Panc1 (cell line): Measurements from ENCODE around the gene UBE2G2. TPM values are rescaled to one million over a fixed set of nuclear protein-coding genes. Genes with fewer than 3 reads are reported as not detected.

Source experiments
- ATAC-seq: fragments of 200-7000 bp; cut with Tn5 transposase; 2 replicates; pipeline ENCODE4 v1.9.1; 2020; ENCODE audit warnings: mild to moderate bottlenecking, moderate library complexity
- BruUV-seq: library from RNA; stranded (reverse); fragments of 400-500 nt; replicated peaks from 2 replicates; lab custom pipeline; 2021; lab: Mats Ljungman, UMichigan
- CTCF ChIA-PET: fragments of 300-600 bp; sonication (Branson Sonifier 250); formaldehyde crosslinking; loops from one replicate; lab custom pipeline; 2022; ENCODE audit warnings: antibody characterized with exemption; lab: Charles Lee
- POLR2A ChIA-PET: fragments of 300-600 bp; sonication (Branson Sonifier 250); formaldehyde crosslinking; loops from one replicate; lab custom pipeline; 2022; ENCODE audit warnings: antibody characterized with exemption; lab: Charles Lee
- DNase-seq: peaks from one replicate; pipeline ENCODE4 v3.0.0-alpha.2; 2010; ENCODE audit warnings: low read depth, low spot score
- H3K27ac ChIP-seq: 2 replicates; pipeline ENCODE4 v1.5.1; 2011; ENCODE audit warnings: mild to moderate bottlenecking, low read length, inconsistent platforms
- H3K27me3 ChIP-seq: fragments of 200-500 bp; sonication (Bioruptor generic); 2 replicates; pipeline ENCODE4 v1.6.0; 2014; ENCODE audit warnings: low read length, inconsistent platforms; ENCODE audit not compliant: control insufficient read depth, insufficient read depth
- H3K36me3 ChIP-seq: fragments of 200-500 bp; sonication (Bioruptor generic); 2 replicates; pipeline ENCODE4 v1.5.1; 2014; ENCODE audit warnings: inconsistent platforms, mild to moderate bottlenecking, low read length, moderate library complexity; ENCODE audit not compliant: control insufficient read depth, insufficient read depth
- H3K4me1 ChIP-seq: 2 replicates; pipeline ENCODE4 v1.5.1; 2011; ENCODE audit warnings: inconsistent platforms, mild to moderate bottlenecking, low read length, moderate library complexity; ENCODE audit not compliant: control insufficient read depth, insufficient read depth
- H3K4me3 ChIP-seq, 2 experiments: 2 replicates each; pipeline ENCODE4 v1.5.1; 2011 to 2012; ENCODE audit warnings: low read depth in 2 of 2, low read length in 2 of 2, mild to moderate bottlenecking in 2 of 2, inconsistent platforms in 1 of 2, moderate library complexity in 1 of 2
- H3K9me3 ChIP-seq: fragments of 200-500 bp; sonication (Bioruptor generic); 2 replicates; pipeline ENCODE4 v1.5.1; 2014; ENCODE audit warnings: low read depth, mild to moderate bottlenecking, inconsistent platforms, low read length, moderate library complexity; ENCODE audit not compliant: control insufficient read depth, insufficient read depth
- POLR2AphosphoS5 ChIP-seq: IDR thresholded peaks from 2 replicates; pipeline ENCODE4 v1.6.1; 2012; ENCODE audit warnings: mild to moderate bottlenecking, low read depth, low read length, moderate library complexity
- SIN3A ChIP-seq: IDR thresholded peaks from 2 replicates; pipeline ENCODE4 v1.6.1; 2012; ENCODE audit warnings: low read depth, mild to moderate bottlenecking, low read length, moderate library complexity, borderline replicate concordance; ENCODE audit not compliant: insufficient read depth
- TCF7L2 ChIP-seq: IDR thresholded peaks from 2 replicates; pipeline ENCODE4 v1.6.1; 2011; ENCODE audit warnings: mild to moderate bottlenecking, low read depth, low read length, inconsistent platforms
- in situ Hi-C: cut with HindIII; loops from 2 replicates; pipeline ENCODE4 v1.10.0; 2016; ENCODE audit warnings: low sequenced_read_pairs, low pct_unique_long_range_greater_than_20kb
- intact Hi-C: fragments of 100-400 bp; cut with micrococcal nuclease; formaldehyde crosslinking; loops from one replicate; pipeline ENCODE4 v1.10.0; 2022; ENCODE audit not compliant: unreplicated experiment
- total RNA-seq: library from RNA; stranded (reverse); gene quantifications from one replicate; pipeline ENCODE4 v1.2.1, GENCODE V29; 2021; ENCODE audit not compliant: unreplicated experiment
- TF ChIP-seq, protein P1 (sequence below): fragments of 450-650 bp; IDR thresholded peaks from 2 replicates; pipeline ENCODE4 v1.5.1; 2017; ENCODE audit warnings: mild to moderate bottlenecking
- TF ChIP-seq, protein P2 (sequence below), 2 experiments: IDR thresholded peaks; 2 replicates each; pipeline ENCODE4 v1.6.1; 2011 to 2012; ENCODE audit warnings: low read depth in 2 of 2, control low read depth in 1 of 2, low read length in 1 of 2, mild to moderate bottlenecking in 1 of 2, moderate library complexity in 1 of 2; ENCODE audit not compliant: insufficient read depth in 1 of 2

The UBE2G2 gene
- total RNA-seq, 1 experiment from 2014 or later, result 77.4 TPM

DNA sequence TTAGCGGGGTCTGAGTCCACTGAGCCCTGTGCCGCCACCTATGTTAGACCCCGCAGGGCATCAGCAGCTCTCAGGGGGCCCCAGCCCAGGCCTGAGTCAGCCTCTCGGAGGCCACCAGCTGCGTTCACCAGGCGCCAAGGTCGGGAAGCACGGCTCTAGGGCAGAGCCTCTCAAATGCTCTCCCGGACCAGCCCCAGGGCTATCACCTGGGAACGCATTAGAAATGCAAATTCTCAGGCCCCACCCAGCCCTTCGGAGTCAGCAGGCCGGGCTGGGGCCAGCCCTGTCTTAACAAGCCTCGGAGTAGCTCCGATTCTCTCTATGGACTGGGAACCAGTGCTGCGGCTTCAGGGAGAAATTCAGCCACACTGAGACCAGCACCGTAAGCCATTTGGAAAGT, 53.0 kb downstream of the UBE2G2 start:
- ATAC-seq, result no peak
- no TSS peak for BruUV-seq
- H3K36me3 ChIP-seq, result no peaks in the 10 kb centered on the region
- no peak for DNase-seq
- no peak overlapping the region for H3K4me3 ChIP-seq
- TF ChIP-seq, protein P1, sequence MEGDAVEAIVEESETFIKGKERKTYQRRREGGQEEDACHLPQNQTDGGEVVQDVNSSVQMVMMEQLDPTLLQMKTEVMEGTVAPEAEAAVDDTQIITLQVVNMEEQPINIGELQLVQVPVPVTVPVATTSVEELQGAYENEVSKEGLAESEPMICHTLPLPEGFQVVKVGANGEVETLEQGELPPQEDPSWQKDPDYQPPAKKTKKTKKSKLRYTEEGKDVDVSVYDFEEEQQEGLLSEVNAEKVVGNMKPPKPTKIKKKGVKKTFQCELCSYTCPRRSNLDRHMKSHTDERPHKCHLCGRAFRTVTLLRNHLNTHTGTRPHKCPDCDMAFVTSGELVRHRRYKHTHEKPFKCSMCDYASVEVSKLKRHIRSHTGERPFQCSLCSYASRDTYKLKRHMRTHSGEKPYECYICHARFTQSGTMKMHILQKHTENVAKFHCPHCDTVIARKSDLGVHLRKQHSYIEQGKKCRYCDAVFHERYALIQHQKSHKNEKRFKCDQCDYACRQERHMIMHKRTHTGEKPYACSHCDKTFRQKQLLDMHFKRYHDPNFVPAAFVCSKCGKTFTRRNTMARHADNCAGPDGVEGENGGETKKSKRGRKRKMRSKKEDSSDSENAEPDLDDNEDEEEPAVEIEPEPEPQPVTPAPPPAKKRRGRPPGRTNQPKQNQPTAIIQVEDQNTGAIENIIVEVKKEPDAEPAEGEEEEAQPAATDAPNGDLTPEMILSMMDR, result no peak
- TF ChIP-seq TCF7L2, result no peak
- TF ChIP-seq, protein P2, sequence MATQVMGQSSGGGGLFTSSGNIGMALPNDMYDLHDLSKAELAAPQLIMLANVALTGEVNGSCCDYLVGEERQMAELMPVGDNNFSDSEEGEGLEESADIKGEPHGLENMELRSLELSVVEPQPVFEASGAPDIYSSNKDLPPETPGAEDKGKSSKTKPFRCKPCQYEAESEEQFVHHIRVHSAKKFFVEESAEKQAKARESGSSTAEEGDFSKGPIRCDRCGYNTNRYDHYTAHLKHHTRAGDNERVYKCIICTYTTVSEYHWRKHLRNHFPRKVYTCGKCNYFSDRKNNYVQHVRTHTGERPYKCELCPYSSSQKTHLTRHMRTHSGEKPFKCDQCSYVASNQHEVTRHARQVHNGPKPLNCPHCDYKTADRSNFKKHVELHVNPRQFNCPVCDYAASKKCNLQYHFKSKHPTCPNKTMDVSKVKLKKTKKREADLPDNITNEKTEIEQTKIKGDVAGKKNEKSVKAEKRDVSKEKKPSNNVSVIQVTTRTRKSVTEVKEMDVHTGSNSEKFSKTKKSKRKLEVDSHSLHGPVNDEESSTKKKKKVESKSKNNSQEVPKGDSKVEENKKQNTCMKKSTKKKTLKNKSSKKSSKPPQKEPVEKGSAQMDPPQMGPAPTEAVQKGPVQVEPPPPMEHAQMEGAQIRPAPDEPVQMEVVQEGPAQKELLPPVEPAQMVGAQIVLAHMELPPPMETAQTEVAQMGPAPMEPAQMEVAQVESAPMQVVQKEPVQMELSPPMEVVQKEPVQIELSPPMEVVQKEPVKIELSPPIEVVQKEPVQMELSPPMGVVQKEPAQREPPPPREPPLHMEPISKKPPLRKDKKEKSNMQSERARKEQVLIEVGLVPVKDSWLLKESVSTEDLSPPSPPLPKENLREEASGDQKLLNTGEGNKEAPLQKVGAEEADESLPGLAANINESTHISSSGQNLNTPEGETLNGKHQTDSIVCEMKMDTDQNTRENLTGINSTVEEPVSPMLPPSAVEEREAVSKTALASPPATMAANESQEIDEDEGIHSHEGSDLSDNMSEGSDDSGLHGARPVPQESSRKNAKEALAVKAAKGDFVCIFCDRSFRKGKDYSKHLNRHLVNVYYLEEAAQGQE (IDR thresholded peaks at IDR 0.05; ENCODE audit: insufficient read depth in 1 of 2, low read depth in 2 of 2, low read length in 1 of 2), result no peak
- TF ChIP-seq SIN3A, result no peak
- no peak for TF ChIP-seq POLR2AphosphoS5
- ChIA-PET CTCF (no interaction called here), POLR2A (no interaction called here)
- no peak overlapping the region for H3K27ac ChIP-seq
- no peaks in the 10 kb centered on the region for H3K9me3 ChIP-seq
- intact Hi-C loops (no loop called here), in situ Hi-C loops (no loop called here)
- no peaks in the 10 kb centered on the region for H3K27me3 ChIP-seq
- H3K4me1 ChIP-seq, result peaks cover 7% of the 10 kb centered on the region

DNA sequence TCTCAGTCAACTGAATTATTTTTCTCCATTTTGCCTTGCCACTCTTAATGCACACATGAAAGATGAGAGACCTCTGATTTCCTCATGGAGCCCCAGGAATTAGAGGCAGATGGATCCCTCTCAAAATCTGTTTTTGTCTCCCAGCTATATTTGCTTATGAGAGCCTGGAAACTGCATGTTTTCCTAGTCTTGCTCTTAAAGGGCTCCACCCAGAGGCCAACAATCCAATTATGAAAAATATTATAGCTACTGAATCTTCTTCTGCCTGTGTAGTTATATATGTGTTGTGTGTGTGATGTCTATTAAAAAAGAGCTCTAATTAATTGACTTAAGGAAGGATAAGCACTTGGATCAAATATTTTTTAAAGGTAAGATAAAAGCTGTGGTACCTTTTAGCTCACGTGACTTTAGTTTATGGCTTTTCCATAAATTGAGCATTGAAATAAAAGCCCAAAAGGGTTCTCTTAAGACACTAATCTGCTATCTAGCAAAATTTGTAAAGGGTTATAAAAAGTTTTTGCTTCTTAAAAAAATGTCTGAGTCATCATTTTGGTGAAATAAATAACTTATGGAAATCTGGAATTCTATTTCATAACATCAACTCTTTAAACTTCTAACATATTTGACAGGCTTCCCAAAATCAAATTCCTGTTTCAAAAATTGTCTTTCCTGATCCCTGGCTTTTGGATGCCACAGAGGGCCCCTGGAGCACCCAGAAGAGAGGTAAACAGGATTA, 59.0 kb downstream of the UBE2G2 start:
- in situ Hi-C loops, result no loop called here
- H3K27me3 ChIP-seq, result no peaks in the 10 kb centered on the region
- no peaks in the 10 kb centered on the region for H3K4me1 ChIP-seq
- ATAC-seq (no peak), DNase-seq (no peak)
- no TSS peak for BruUV-seq
- intact Hi-C loops, result loop anchor here (5.0 kb wide), 1 partner anchor 230 kb away; no protein-coding TSS in a partner anchor
- no peak overlapping the region for H3K4me3 ChIP-seq
- CTCF ChIA-PET, result interaction anchor here (0.5 to 1.2 kb wide), 4 partner anchors 207 to 399 kb away, joined by 3 to 8 read pairs (median 4); no protein-coding TSS in a partner anchor
- H3K36me3 ChIP-seq, result no peaks in the 10 kb centered on the region
- POLR2A ChIA-PET, result no interaction called here
- H3K9me3 ChIP-seq, result no peaks in the 10 kb centered on the region
- TF ChIP-seq, protein P1, result peak; percentile 50
- TF ChIP-seq, protein P2 (IDR thresholded peaks at IDR 0.05; ENCODE audit: insufficient read depth in 1 of 2, low read depth in 2 of 2, low read length in 1 of 2), result no peak
- no peak overlapping the region for H3K27ac ChIP-seq
